PC-3 (cell line): ENCODE measurements around the gene RAD50. TPM values are rescaled to one million over a fixed set of nuclear protein-coding genes. Genes with fewer than 3 reads are reported as not detected.

Source experiments
- ATAC-seq: fragments of 200-7000 bp; cut with Tn5 transposase; 2 replicates; pipeline ENCODE4 v1.9.1; 2020; ENCODE audit warnings: mild to moderate bottlenecking, moderate library complexity
- BruUV-seq: library from RNA; stranded (reverse); fragments of 400-500 nt; replicated peaks from 2 replicates; lab custom pipeline; 2021; lab: Mats Ljungman, UMichigan
- CTCF ChIA-PET: fragments of 300-600 bp; sonication (Branson Sonifier 250); formaldehyde crosslinking; loops from one replicate; lab custom pipeline; 2022; ENCODE audit warnings: antibody characterized with exemption; lab: Charles Lee
- POLR2A ChIA-PET: fragments of 300-600 bp; sonication (Branson Sonifier 250); formaldehyde crosslinking; loops from one replicate; lab custom pipeline; 2022; ENCODE audit warnings: antibody characterized with exemption; ENCODE audit not compliant: unreplicated experiment; lab: Charles Lee
- DNase-seq: peaks from one replicate; pipeline ENCODE4 v3.0.0-alpha.2; 2015
- H2AFZ ChIP-seq: fragments of 300-600 bp; sonication (generic); 2 replicates; pipeline ENCODE4 v1.6.0; 2016; ENCODE audit warnings: antibody characterized with exemption, low read length
- H3F3A ChIP-seq: fragments of 300-600 bp; sonication (generic); one replicate; pipeline ENCODE4 v1.6.0; 2017; ENCODE audit warnings: antibody characterized with exemption, low read length, control low read depth, mild to moderate bottlenecking; ENCODE audit not compliant: unreplicated experiment
- H3K27ac ChIP-seq: fragments of 300-600 bp; sonication (generic); 2 replicates; pipeline ENCODE4 v1.5.1; 2016; ENCODE audit warnings: mild to moderate bottlenecking, low read length
- H3K27me3 ChIP-seq: fragments of 300-600 bp; sonication (generic); 2 replicates; pipeline ENCODE4 v1.6.1; 2016; ENCODE audit warnings: low read length, mixed read lengths
- H3K36me3 ChIP-seq: fragments of 300-600 bp; sonication (generic); 2 replicates; pipeline ENCODE4 v1.6.1; 2016; ENCODE audit warnings: low read depth, mixed run types, low read length, mixed read lengths
- H3K4me1 ChIP-seq: fragments of 300-600 bp; sonication (generic); 2 replicates; pipeline ENCODE4 v1.5.1; 2016; ENCODE audit warnings: low read length; ENCODE audit not compliant: insufficient read depth
- H3K4me2 ChIP-seq: fragments of 300-600 bp; sonication (generic); 2 replicates; pipeline ENCODE4 v1.6.0; 2016; ENCODE audit warnings: low read length
- H3K4me3 ChIP-seq: fragments of 300-600 bp; sonication (generic); 2 replicates; pipeline ENCODE4 v1.5.1; 2016; ENCODE audit warnings: mild to moderate bottlenecking, low read length, mixed read lengths
- H3K79me2 ChIP-seq: fragments of 300-600 bp; sonication (generic); 2 replicates; pipeline ENCODE4 v1.6.1; 2017; ENCODE audit warnings: low read length, mixed read lengths
- H3K9ac ChIP-seq: fragments of 300-600 bp; sonication (generic); 2 replicates; pipeline ENCODE4 v1.6.0; 2016; ENCODE audit warnings: mild to moderate bottlenecking, low read length
- H3K9me2 ChIP-seq: fragments of 300-600 bp; sonication (generic); replicated peaks from 2 replicates; pipeline ENCODE4 v1.6.1; 2016; ENCODE audit warnings: mixed run types, low read length, mixed read lengths
- H3K9me3 ChIP-seq: fragments of 300-600 bp; sonication (generic); 2 replicates; pipeline ENCODE4 v1.6.1; 2016; ENCODE audit warnings: low read length, mixed read lengths
- H4K20me1 ChIP-seq: fragments of 300-600 bp; sonication (generic); 2 replicates; pipeline ENCODE4 v1.6.1; 2016; ENCODE audit warnings: low read length, mixed read lengths
- CTCF ChIP-seq: fragments of 300-600 bp; sonication (generic); conservative IDR thresholded peaks from 2 replicates; pipeline ENCODE4 v1.5.1; 2017; ENCODE audit warnings: antibody characterized with exemption, low read depth, mild to moderate bottlenecking, low read length
- EZH2 ChIP-seq: fragments of 300-600 bp; sonication (generic); IDR thresholded peaks from one replicate; pipeline ENCODE4 v1.6.1; 2017; ENCODE audit warnings: antibody characterized with exemption, mild to moderate bottlenecking, low read length; ENCODE audit not compliant: unreplicated experiment
- EZH2phosphoT487 ChIP-seq: fragments of 300-600 bp; sonication (generic); IDR thresholded peaks from 2 replicates; pipeline ENCODE4 v1.6.1; 2018; ENCODE audit warnings: mild to moderate bottlenecking, antibody characterized with exemption, low read length, borderline replicate concordance
- intact Hi-C: fragments of 100-400 bp; cut with micrococcal nuclease; formaldehyde crosslinking; loops from 2 replicates; pipeline ENCODE4 v1.9.0; 2023
- total RNA-seq: library from RNA; depleted of rRNA; stranded (reverse); fragments of >200 nt; gene quantifications from 2 replicates; pipeline ENCODE4 v1.2.3, GENCODE V29; 2014

RAD50 gene
- total RNA-seq, 1 experiment from 2014 or later: 6.7 TPM

GRCh38 chr5:132655821-132656773, 99.3 kb downstream of the RAD50 start:
- ATAC-seq (no peak), DNase-seq (no peak)
- ChIA-PET POLR2A (no interaction called here), CTCF (no interaction called here)
- no peaks in the 10 kb centered on the region for H3K79me2 ChIP-seq
- H3K27ac ChIP-seq: no peak overlapping the region
- H3K9ac ChIP-seq: no peak overlapping the region
- H3K4me1 ChIP-seq: no peaks in the 10 kb centered on the region
- no peak overlapping the region for H2AFZ ChIP-seq
- no peak for TF ChIP-seq EZH2phosphoT487
- no peak for TF ChIP-seq CTCF
- no peak for TF ChIP-seq EZH2
- no peaks in the 10 kb centered on the region for H3K9me2 ChIP-seq
- no peak overlapping the region for H3K4me3 ChIP-seq
- no TSS peak for BruUV-seq
- H3K27me3 ChIP-seq: no peaks in the 10 kb centered on the region
- no peak overlapping the region for H3K4me2 ChIP-seq
- H3F3A ChIP-seq: no peaks in the 10 kb centered on the region
- H4K20me1 ChIP-seq: no peaks in the 10 kb centered on the region
- intact Hi-C loops: no loop called here
- no peaks in the 10 kb centered on the region for H3K9me3 ChIP-seq
- no peaks in the 10 kb centered on the region for H3K36me3 ChIP-seq

GRCh38 chr5:132656774-132657355, 100.1 kb downstream of the RAD50 start:
- H3K4me3 ChIP-seq: no peak overlapping the region
- H3F3A ChIP-seq: no peaks in the 10 kb centered on the region
- no peak overlapping the region for H3K9ac ChIP-seq
- intact Hi-C loops: no loop called here
- TF ChIP-seq CTCF (no peak), EZH2 (no peak), EZH2phosphoT487 (no peak)
- H3K79me2 ChIP-seq: no peaks in the 10 kb centered on the region
- no peaks in the 10 kb centered on the region for H3K4me1 ChIP-seq
- CTCF ChIA-PET: no interaction called here
- no peaks in the 10 kb centered on the region for H4K20me1 ChIP-seq
- DNase-seq (no peak), ATAC-seq (no peak)
- no peaks in the 10 kb centered on the region for H3K9me2 ChIP-seq
- no peak overlapping the region for H2AFZ ChIP-seq
- POLR2A ChIA-PET: no interaction called here
- H3K9me3 ChIP-seq: no peaks in the 10 kb centered on the region
- BruUV-seq: no TSS peak
- H3K36me3 ChIP-seq: no peaks in the 10 kb centered on the region
- no peak overlapping the region for H3K4me2 ChIP-seq
- H3K27ac ChIP-seq: no peak overlapping the region
- no peaks in the 10 kb centered on the region for H3K27me3 ChIP-seq
